B cell (primary cell): ENCODE measurements around the gene PTPRF. TPM values are rescaled to one million over a fixed set of nuclear protein-coding genes. Genes with fewer than 3 reads are reported as not detected.

Experiments used
- ATAC-seq: fragments of 200-7000 bp; cut with Tn5 transposase; one replicate; pipeline ENCODE4 v1.10.0; 2021; ENCODE audit warnings: low read depth, mild to moderate bottlenecking, moderate number of reproducible peaks, moderate library complexity
- CTCF ChIA-PET: fragments of 350-600 bp; sonication (Branson Sonifier 250); formaldehyde crosslinking; loops from one replicate; lab custom pipeline; 2021; ENCODE audit warnings: antibody characterized with exemption, inconsistent platforms; lab: Charles Lee
- POLR2A ChIA-PET: fragments of 350-600 bp; sonication (Branson Sonifier 250); formaldehyde crosslinking; loops from one replicate; lab custom pipeline; 2021; ENCODE audit warnings: antibody characterized with exemption; lab: Charles Lee
- DNase-seq: peaks from one replicate; pipeline ENCODE4 v3.0.0; 2013
- H2AFZ ChIP-seq: 2 replicates; pipeline ENCODE4 v1.6.1; 2012; ENCODE audit warnings: mild to moderate bottlenecking, low read depth, low read length; ENCODE audit not compliant: insufficient read depth, poor library complexity, severe bottlenecking
- H3K27ac ChIP-seq, 2 donors: 1 replicate in 1 of 2; 2 replicates in 1 of 2; pipeline ENCODE4 v1.5.1; 2012 to 2013; ENCODE audit warnings: low read length in 2 of 2, mild to moderate bottlenecking in 2 of 2, moderate library complexity in 1 of 2
- H3K27me3 ChIP-seq, 4 experiments: fragments of 200-600 bp in 1 of 4; sonication (generic) in 1 of 4; replicated peaks in 1 of 4; 1 replicate in 2 of 4; 2 replicates in 2 of 4; pipeline versions ENCODE4 v1.6.1 to v1.7.0; 2013 to 2016; ENCODE audit warnings: low read length in 3 of 4, mild to moderate bottlenecking in 2 of 4, mixed read lengths in 1 of 4, moderate library complexity in 1 of 4; ENCODE audit not compliant: insufficient read depth in 4 of 4, control insufficient read depth in 3 of 4; ENCODE audit errors: control extremely low read depth in 1 of 4
- H3K36me3 ChIP-seq, 2 experiments: replicated peaks in 1 of 2; 1 replicate in 1 of 2; 2 replicates in 1 of 2; pipeline versions ENCODE4 v1.6.1 to v1.7.1; 2013; ENCODE audit warnings: low read length in 1 of 2; ENCODE audit not compliant: insufficient read depth in 2 of 2, control insufficient read depth in 1 of 2; ENCODE audit errors: control extremely low read depth in 1 of 2, extremely low read depth in 1 of 2
- H3K4me1 ChIP-seq, 2 donors: fragments of 200-600 bp in 1 of 2; sonication (generic) in 1 of 2; 1 replicate in 1 of 2; 2 replicates in 1 of 2; pipeline versions ENCODE4 v1.5.1 to v1.6.1; 2013 to 2017; ENCODE audit warnings: low read length in 2 of 2; ENCODE audit not compliant: control insufficient read depth in 2 of 2, insufficient read depth in 2 of 2
- H3K4me2 ChIP-seq: replicated peaks from 2 replicates; pipeline ENCODE3; 2012; ENCODE audit warnings: mild to moderate bottlenecking, low read depth, low read length; ENCODE audit not compliant: poor library complexity, severe bottlenecking
- H3K4me3 ChIP-seq, 5 experiments: fragments of 200-600 bp in 1 of 5; sonication (generic) in 1 of 5; 1 replicate in 3 of 5; 2 replicates in 2 of 5; pipeline versions ENCODE4 v1.5.1 to v1.7.0; 2011 to 2016; ENCODE audit warnings: low read length in 4 of 5, mild to moderate bottlenecking in 4 of 5, low read depth in 2 of 5, control low read depth in 1 of 5, moderate library complexity in 1 of 5; ENCODE audit not compliant: insufficient read depth in 1 of 5; ENCODE audit errors: control extremely low read depth in 1 of 5, extremely low read depth in 1 of 5
- H3K79me2 ChIP-seq: fragments of 200-600 bp; sonication (generic); one replicate; pipeline ENCODE4 v1.6.0; 2016; ENCODE audit warnings: low read length; ENCODE audit not compliant: control insufficient read depth, insufficient read depth
- H3K9ac ChIP-seq: fragments of 200-600 bp; sonication (generic); 2 replicates; pipeline ENCODE4 v1.6.1; 2017; ENCODE audit warnings: mild to moderate bottlenecking, low read length, moderate library complexity
- H3K9me3 ChIP-seq, 3 donors: one replicate each; pipeline versions ENCODE4 v1.6.1 to v1.7.1; 2013; ENCODE audit warnings: low read length in 2 of 3; ENCODE audit not compliant: control insufficient read depth in 2 of 3, insufficient read depth in 1 of 3; ENCODE audit errors: control extremely low read depth in 1 of 3
- H4K20me1 ChIP-seq: 2 replicates; pipeline ENCODE4 v1.6.0; 2012; ENCODE audit warnings: mild to moderate bottlenecking, low read length; ENCODE audit not compliant: insufficient read depth, control insufficient read depth, poor library complexity, severe bottlenecking
- H3K27ac Mint-ChIP-seq: one replicate; pipeline ENCODE4 v1.8.0; 2021; ENCODE audit warnings: mixed read lengths
- H3K27me3 Mint-ChIP-seq: one replicate; pipeline ENCODE4 v1.8.0; 2021; ENCODE audit warnings: mixed read lengths
- H3K4me1 Mint-ChIP-seq: one replicate; pipeline ENCODE4 v1.8.0; 2021; ENCODE audit warnings: mixed read lengths
- H3K4me3 Mint-ChIP-seq: one replicate; pipeline ENCODE4 v1.8.0; 2021; ENCODE audit warnings: mixed read lengths
- H3K9me3 Mint-ChIP-seq: one replicate; pipeline ENCODE4 v1.8.0; 2022; ENCODE audit warnings: mixed read lengths; ENCODE audit not compliant: insufficient read depth
- EZH2 ChIP-seq: IDR thresholded peaks from 2 replicates; pipeline ENCODE4 v1.6.1; 2012; ENCODE audit warnings: borderline replicate concordance, low read depth, mild to moderate bottlenecking, moderate library complexity, low read length; ENCODE audit not compliant: insufficient read depth, poor library complexity, severe bottlenecking
- WGBS: methylation state at CpG from one replicate; pipeline ENCODE4 v1.1.5; 2013; ENCODE audit warnings: missing lambda C conversion rate; ENCODE audit not compliant: insufficient coverage; 5-methylcytosine and 5-hydroxymethylcytosine counted together
- intact Hi-C: fragments of 100-400 bp; cut with micrococcal nuclease; formaldehyde crosslinking; loops from one replicate; pipeline ENCODE4 v1.10.0; 2022
- polyA plus RNA-seq: library from polyadenylated mRNA; depleted of rRNA; stranded (reverse); fragments of >200 nt; gene quantifications from 2 replicates; pipeline ENCODE4 v1.2.3, GENCODE V29; 2012
- total RNA-seq, 2 donors: library from RNA; stranded (reverse); fragments of 120-200 nt in 1 of 2; gene quantifications; 1 replicate in 1 of 2; 2 replicates in 1 of 2; pipeline versions ENCODE4 v1.2.3 to v1.2.4, GENCODE V29; 2013 to 2022
- TF ChIP-seq, protein P1 (sequence below): fragments of 200-600 bp; IDR thresholded peaks from one replicate; pipeline ENCODE4 v1.8.0; 2022; ENCODE audit warnings: antibody characterized with exemption, mild to moderate bottlenecking

PTPRF gene
- total and polyA plus RNA-seq, 2 donors (not counting 1 experiment from before 2014, with no cell fraction given) = 0.07 to 0.13 TPM

DNA sequence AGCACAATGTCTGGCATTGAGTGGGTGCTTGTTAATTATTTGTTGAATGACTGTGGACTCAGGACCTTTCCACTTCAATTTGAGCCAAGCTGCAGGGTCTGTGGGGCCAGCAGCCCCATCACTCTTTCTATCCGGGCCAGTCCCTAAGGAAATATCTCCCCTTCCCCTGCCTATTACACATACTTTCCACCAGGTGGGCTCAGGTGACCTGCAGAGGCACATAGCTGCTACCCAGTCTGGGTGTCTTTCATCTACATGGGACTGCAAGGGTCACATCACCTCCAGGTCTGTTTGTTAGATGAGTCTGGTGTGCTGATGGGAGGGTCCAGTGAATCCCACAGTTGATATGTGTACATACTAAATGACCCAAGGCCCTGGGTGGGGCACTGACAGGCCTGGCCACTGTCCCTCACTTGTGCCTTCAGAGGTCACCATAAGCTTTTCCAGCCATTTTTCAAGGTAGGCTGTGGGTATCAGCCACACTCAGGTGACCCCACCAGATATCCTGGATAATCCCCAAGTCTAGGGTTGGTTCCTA lies 59.8 kb downstream of the PTPRF start:
- no peaks in the 10 kb centered on the region for H3K9me3 Mint-ChIP-seq
- Histone ChIP-seq H3K27ac (no peak overlapping the region), H3K79me2 (no peaks in the 10 kb centered on the region), H3K4me2 (no peak overlapping the region), H3K9ac (no peak overlapping the region), H3K27me3 (no peaks in the 10 kb centered on the region), H3K9me3 (no peaks in the 10 kb centered on the region), H4K20me1 (no peaks in the 10 kb centered on the region), H3K4me3 (no peak overlapping the region), H2AFZ (no peak overlapping the region), H3K4me1 (no peaks in the 10 kb centered on the region), H3K36me3 (no peaks in the 10 kb centered on the region)
- no peak overlapping the region for H3K27ac Mint-ChIP-seq
- H3K27me3 Mint-ChIP-seq = no peaks in the 10 kb centered on the region
- POLR2A ChIA-PET = no interaction called here
- ATAC-seq (no peak), DNase-seq (no peak)
- H3K4me3 Mint-ChIP-seq = no peak overlapping the region
- TF ChIP-seq, protein P1, sequence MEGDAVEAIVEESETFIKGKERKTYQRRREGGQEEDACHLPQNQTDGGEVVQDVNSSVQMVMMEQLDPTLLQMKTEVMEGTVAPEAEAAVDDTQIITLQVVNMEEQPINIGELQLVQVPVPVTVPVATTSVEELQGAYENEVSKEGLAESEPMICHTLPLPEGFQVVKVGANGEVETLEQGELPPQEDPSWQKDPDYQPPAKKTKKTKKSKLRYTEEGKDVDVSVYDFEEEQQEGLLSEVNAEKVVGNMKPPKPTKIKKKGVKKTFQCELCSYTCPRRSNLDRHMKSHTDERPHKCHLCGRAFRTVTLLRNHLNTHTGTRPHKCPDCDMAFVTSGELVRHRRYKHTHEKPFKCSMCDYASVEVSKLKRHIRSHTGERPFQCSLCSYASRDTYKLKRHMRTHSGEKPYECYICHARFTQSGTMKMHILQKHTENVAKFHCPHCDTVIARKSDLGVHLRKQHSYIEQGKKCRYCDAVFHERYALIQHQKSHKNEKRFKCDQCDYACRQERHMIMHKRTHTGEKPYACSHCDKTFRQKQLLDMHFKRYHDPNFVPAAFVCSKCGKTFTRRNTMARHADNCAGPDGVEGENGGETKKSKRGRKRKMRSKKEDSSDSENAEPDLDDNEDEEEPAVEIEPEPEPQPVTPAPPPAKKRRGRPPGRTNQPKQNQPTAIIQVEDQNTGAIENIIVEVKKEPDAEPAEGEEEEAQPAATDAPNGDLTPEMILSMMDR = no peak
- TF ChIP-seq EZH2 = no peak
- 63% methylated on average over 1 of the region's 1 CpG for WGBS
- H3K4me1 Mint-ChIP-seq = no peaks in the 10 kb centered on the region
- intact Hi-C loops = no loop called here
- CTCF ChIA-PET = no interaction called here

DNA sequence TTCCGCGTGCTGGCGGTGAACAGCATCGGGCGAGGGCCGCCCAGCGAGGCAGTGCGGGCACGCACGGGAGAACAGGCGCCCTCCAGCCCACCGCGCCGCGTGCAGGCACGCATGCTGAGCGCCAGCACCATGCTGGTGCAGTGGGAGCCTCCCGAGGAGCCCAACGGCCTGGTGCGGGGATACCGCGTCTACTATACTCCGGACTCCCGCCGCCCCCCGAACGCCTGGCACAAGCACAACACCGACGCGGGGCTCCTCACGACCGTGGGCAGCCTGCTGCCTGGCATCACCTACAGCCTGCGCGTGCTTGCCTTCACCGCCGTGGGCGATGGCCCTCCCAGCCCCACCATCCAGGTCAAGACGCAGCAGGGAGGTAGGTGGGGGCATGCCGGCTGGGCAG lies 60.5 kb downstream of the PTPRF start:
- no peak for DNase-seq
- no peak overlapping the region for H3K27ac ChIP-seq
- Mint-ChIP-seq H3K4me3 (no peak overlapping the region), H3K9me3 (no peaks in the 10 kb centered on the region), H3K27ac (no peak overlapping the region), H3K27me3 (no peaks in the 10 kb centered on the region), H3K4me1 (no peaks in the 10 kb centered on the region)
- H3K4me3 ChIP-seq = no peak overlapping the region
- H3K27me3 ChIP-seq = no peaks in the 10 kb centered on the region
- intact Hi-C loops = no loop called here
- ChIA-PET CTCF (no interaction called here), POLR2A (no interaction called here)
- H3K9ac ChIP-seq = no peak overlapping the region
- no peak overlapping the region for H2AFZ ChIP-seq
- no peaks in the 10 kb centered on the region for H3K36me3 ChIP-seq
- WGBS = 98% methylated on average over 35 of the region's 39 CpGs
- H4K20me1 ChIP-seq = no peaks in the 10 kb centered on the region
- no peaks in the 10 kb centered on the region for H3K9me3 ChIP-seq
- H3K4me1 ChIP-seq = no peaks in the 10 kb centered on the region
- H3K4me2 ChIP-seq = no peak overlapping the region
- H3K79me2 ChIP-seq = no peaks in the 10 kb centered on the region
- no peak for TF ChIP-seq EZH2
- TF ChIP-seq, protein P1 = no peak
- ATAC-seq = no peak
